K562 (cell line): ENCODE measurements around the gene LRRC1. TPM values are rescaled to one million over a fixed set of nuclear protein-coding genes. Genes with fewer than 3 reads are reported as not detected.

ENCODE experiments used
- ATAC-seq: fragments of 200-7000 bp; cut with Tn5 transposase; 3 replicates; pipeline ENCODE4 v1.9.1; 2020; ENCODE audit warnings: moderate library complexity
- BruUV-seq: library from RNA; stranded (reverse); fragments of 400-500 nt; replicated peaks from 2 replicates; lab custom pipeline; 2021; lab: Mats Ljungman, UMichigan
- CTCF ChIA-PET: fragments of 300-600 bp; formaldehyde crosslinking; extraction: SDS; loops from one replicate; lab custom pipeline; 2021; ENCODE audit warnings: low intra/inter-chr PET ratio; lab: Yijun Ruan, JAX
- POLR2A ChIA-PET: fragments of 300-600, 350-650 bp; sonication (Branson Sonifier 250); formaldehyde crosslinking; extraction: SDS; loops from one replicate; lab custom pipeline; 2021; ENCODE audit warnings: antibody characterized with exemption, inconsistent platforms; lab: Yijun Ruan, JAX
- DNase-seq, 4 experiments: peaks; one replicate each; pipeline versions ENCODE4 v3.0.0 to v3.0.0-alpha.2; 2011 to 2018; ENCODE audit warnings: low spot score in 3 of 4, mixed read lengths in 3 of 4; ENCODE audit errors: extremely low read depth in 1 of 4
- FAIRE-seq: peaks from 2 replicates; lab custom pipeline; 2011; peaks lifted over from hg19 to GRCh38; lab: Jason Lieb, UNC
- H2AFZ ChIP-seq: 2 replicates; pipeline ENCODE4 v1.6.0; 2011; ENCODE audit warnings: low read depth, low read length, control low read depth, inconsistent platforms
- H3K27ac ChIP-seq: fragments of 200-600 bp; 3 replicates; pipeline ENCODE4 v1.8.0; 2011; ENCODE audit warnings: low read depth, mild to moderate bottlenecking, control low read depth, inconsistent platforms, low read length, moderate library complexity, mixed read lengths; ENCODE audit errors: extremely low read depth
- H3K27me3 ChIP-seq, 2 experiments: fragments of 300-600 bp in 1 of 2; 2 replicates in 1 of 2; 3 replicates in 1 of 2; pipeline versions ENCODE4 v1.6.0 to v1.8.0; 2011; ENCODE audit warnings: inconsistent platforms in 2 of 2, low read length in 2 of 2, mild to moderate bottlenecking in 1 of 2, mixed read lengths in 1 of 2, moderate library complexity in 1 of 2; ENCODE audit not compliant: control insufficient read depth in 2 of 2, insufficient read depth in 2 of 2
- H3K36me3 ChIP-seq: fragments of 300-600 bp; 3 replicates; pipeline ENCODE4 v1.8.0; 2011; ENCODE audit warnings: mild to moderate bottlenecking, low read length, inconsistent platforms; ENCODE audit not compliant: control insufficient read depth, insufficient read depth
- H3K4me1 ChIP-seq, 2 experiments: fragments of 200-600 bp in 1 of 2; replicated peaks in 1 of 2; 2 replicates in 1 of 2; 3 replicates in 1 of 2; pipeline versions ENCODE4 v1.5.1 to v1.8.0; 2011; ENCODE audit warnings: inconsistent platforms in 2 of 2, low read length in 2 of 2, mild to moderate bottlenecking in 1 of 2, mixed read lengths in 1 of 2, moderate library complexity in 1 of 2; ENCODE audit not compliant: control insufficient read depth in 2 of 2, insufficient read depth in 2 of 2
- H3K4me2 ChIP-seq: 2 replicates; pipeline ENCODE4 v1.6.1; 2011; ENCODE audit warnings: low read length, control low read depth, inconsistent platforms, mixed read lengths; ENCODE audit not compliant: insufficient read depth
- H3K4me3 ChIP-seq: fragments of 200-600 bp; sonication (generic), shearing (Covaris generic); 2 replicates; pipeline ENCODE4 v1.5.1; 2016; ENCODE audit warnings: control low read depth, inconsistent platforms
- H3K79me2 ChIP-seq: fragments of 200-600 bp; 3 replicates; pipeline ENCODE4 v1.8.0; 2011; ENCODE audit warnings: low read length, inconsistent platforms; ENCODE audit not compliant: control insufficient read depth, insufficient read depth
- H3K9ac ChIP-seq, 2 experiments: 2 replicates each; pipeline versions ENCODE4 v1.6.0 to v1.6.1; 2011; ENCODE audit warnings: low read depth in 2 of 2, low read length in 2 of 2, control low read depth in 1 of 2, inconsistent platforms in 1 of 2, mild to moderate bottlenecking in 1 of 2, mixed read lengths in 1 of 2; ENCODE audit not compliant: insufficient read depth in 1 of 2
- H3K9me1 ChIP-seq: one replicate; pipeline ENCODE4 v1.6.0; 2011; ENCODE audit warnings: inconsistent platforms, mild to moderate bottlenecking, low read length, moderate library complexity; ENCODE audit not compliant: control insufficient read depth, insufficient read depth
- H3K9me3 ChIP-seq: replicated peaks from 2 replicates; pipeline ENCODE4 v1.5.1; 2011; ENCODE audit warnings: low read depth, low read length, inconsistent platforms; ENCODE audit not compliant: control insufficient read depth, insufficient read depth
- H4K20me1 ChIP-seq: replicated peaks from 2 replicates; pipeline ENCODE4 v1.6.1; 2011; ENCODE audit warnings: low read length, inconsistent platforms, mixed read lengths; ENCODE audit not compliant: control insufficient read depth, insufficient read depth
- CBX8 ChIP-seq: fragments of 200-600 bp; sonication (generic); IDR thresholded peaks from 2 replicates; pipeline ENCODE4 v1.6.1; 2012; ENCODE audit warnings: borderline replicate concordance, mixed run types, low read depth, mild to moderate bottlenecking, moderate library complexity, mixed read lengths, low read length, control low read depth, inconsistent platforms; ENCODE audit not compliant: poor library complexity, severe bottlenecking; ENCODE audit errors: extremely low read depth
- CREB1 ChIP-seq, 2 experiments: sonication (generic) in 1 of 2; formaldehyde crosslinking in 1 of 2; IDR thresholded peaks; 2 replicates each; pipeline versions ENCODE4 v1.6.1 to v1.8.0; 2012 to 2022; ENCODE audit warnings: inconsistent platforms in 1 of 2, mild to moderate bottlenecking in 1 of 2, missing genetic modification reagents in 1 of 2, moderate library complexity in 1 of 2
- FOXA1 ChIP-seq: fragments of 450-650 bp; IDR thresholded peaks from 2 replicates; pipeline ENCODE4 v1.6.1; 2016; ENCODE audit warnings: mild to moderate bottlenecking, borderline replicate concordance
- ID3 ChIP-seq, 2 experiments: fragments of 250-450 bp in 1 of 2; fragments of 450-650 bp in 1 of 2; sonication (Bioruptor Pico) in 1 of 2; IDR thresholded peaks; 2 replicates each; pipeline versions ENCODE4 v1.6.1 to v1.8.0; 2016 to 2021; ENCODE audit warnings: mild to moderate bottlenecking in 2 of 2, moderate library complexity in 2 of 2, missing compliant biosample characterization in 1 of 2, missing genetic modification characterization in 1 of 2
- RFX1 ChIP-seq: fragments of 450-650 bp; IDR thresholded peaks from 2 replicates; pipeline ENCODE4 v1.6.1; 2016; ENCODE audit warnings: mild to moderate bottlenecking, moderate library complexity
- ZBED1 ChIP-seq: IDR thresholded peaks from 2 replicates; pipeline ENCODE4 v1.6.1; 2014
- WGBS: fragments of 100-300 bp; shearing (Covaris generic); methylation state at CpG from one replicate; pipeline ENCODE4 v1.1.6; 2016; ENCODE audit warnings: low coverage, mixed read lengths; ENCODE audit not compliant: insufficient coverage; ENCODE audit errors: missing lambda C conversion rate; 5-methylcytosine and 5-hydroxymethylcytosine counted together
- in situ Hi-C: fragments of 300-500 bp; cut with MboI; formaldehyde crosslinking; loops from 4 replicates; pipeline ENCODE4 v1.15.0; 2018; ENCODE audit warnings: inconsistent platforms, mixed read lengths
- intact Hi-C: fragments of 100-400 bp; cut with micrococcal nuclease; formaldehyde crosslinking; loops from 2 replicates; pipeline ENCODE4 v1.14.2; 2022
- polyA plus RNA-seq, 8 experiments: library from polyadenylated mRNA; depleted of rRNA in 4 of 8; stranded (reverse) in 5 of 8; unstranded in 3 of 8; fragments of >200 nt; fragmentation: Nextera tagmentation in 2 of 8; fragmentation: Illumina TruSeq in 1 of 8; extraction: Ambion mirVana in 2 of 8; extraction: Trizol in 1 of 8; gene quantifications; 2 replicates each; pipeline versions ENCODE4 v1.2.1 to v1.2.3, GENCODE V29; 2011 to 2014; ENCODE audit warnings: inconsistent platforms in 1 of 8, missing spikeins in 1 of 8
- total RNA-seq, 7 experiments: library from RNA; depleted of rRNA in 6 of 7; stranded (reverse); fragments of >200 nt in 6 of 7; fragmentation: Illumina TruSeq in 2 of 7; extraction: Trizol in 2 of 7; gene quantifications; 2 replicates each; pipeline versions ENCODE4 v1.2.1 to v1.2.3, GENCODE V29; 2011 to 2021; ENCODE audit warnings: low replicate concordance in 1 of 7
- TF ChIP-seq, protein P1 (sequence below): sonication (generic); formaldehyde crosslinking; IDR thresholded peaks from 2 replicates; pipeline ENCODE4 v1.8.0; 2023; ENCODE audit warnings: missing genetic modification reagents, mild to moderate bottlenecking, borderline replicate concordance
- TF ChIP-seq, protein P2 (sequence below): fragments of 250-450 bp; sonication (Bioruptor Pico); IDR thresholded peaks from 2 replicates; pipeline ENCODE4 v1.4.0; 2020; ENCODE audit warnings: mild to moderate bottlenecking, moderate library complexity, borderline replicate concordance
- TF ChIP-seq, protein P3 (sequence below): fragments of 450-650 bp; IDR thresholded peaks from 2 replicates; pipeline ENCODE4 v1.6.1; 2014; ENCODE audit warnings: low read depth, mild to moderate bottlenecking, moderate library complexity, borderline replicate concordance

LRRC1 gene
- total and polyA plus RNA-seq, 9 of the 15 experiments (the other 6 are each of a cell fraction or from before 2014, with no cell fraction given), result not detected

GRCh38 chr6:53831936-53832660 lies 37.3 kb downstream of the LRRC1 start:
- H3K9ac ChIP-seq, result no peak overlapping the region
- in situ Hi-C loops, result no loop called here
- H3K27ac ChIP-seq, result no peak overlapping the region
- BruUV-seq, result no TSS peak
- no peak for FAIRE-seq
- ChIA-PET CTCF (no interaction called here), POLR2A (no interaction called here)
- no peak for DNase-seq
- H2AFZ ChIP-seq, result no peak overlapping the region
- no peaks in the 10 kb centered on the region for H3K27me3 ChIP-seq
- intact Hi-C loops, result no loop called here
- no peaks in the 10 kb centered on the region for H3K9me1 ChIP-seq
- no peak for ATAC-seq
- H3K4me1 ChIP-seq, result no peaks in the 10 kb centered on the region
- no peak overlapping the region for H3K4me3 ChIP-seq
- no peaks in the 10 kb centered on the region for H3K9me3 ChIP-seq
- no peak overlapping the region for H3K4me2 ChIP-seq
- H3K79me2 ChIP-seq, result no peaks in the 10 kb centered on the region
- H3K36me3 ChIP-seq, result no peaks in the 10 kb centered on the region
- 1% methylated on average over 6 of the region's 6 CpGs for WGBS
- no peaks in the 10 kb centered on the region for H4K20me1 ChIP-seq
- TF ChIP-seq, protein P1, sequence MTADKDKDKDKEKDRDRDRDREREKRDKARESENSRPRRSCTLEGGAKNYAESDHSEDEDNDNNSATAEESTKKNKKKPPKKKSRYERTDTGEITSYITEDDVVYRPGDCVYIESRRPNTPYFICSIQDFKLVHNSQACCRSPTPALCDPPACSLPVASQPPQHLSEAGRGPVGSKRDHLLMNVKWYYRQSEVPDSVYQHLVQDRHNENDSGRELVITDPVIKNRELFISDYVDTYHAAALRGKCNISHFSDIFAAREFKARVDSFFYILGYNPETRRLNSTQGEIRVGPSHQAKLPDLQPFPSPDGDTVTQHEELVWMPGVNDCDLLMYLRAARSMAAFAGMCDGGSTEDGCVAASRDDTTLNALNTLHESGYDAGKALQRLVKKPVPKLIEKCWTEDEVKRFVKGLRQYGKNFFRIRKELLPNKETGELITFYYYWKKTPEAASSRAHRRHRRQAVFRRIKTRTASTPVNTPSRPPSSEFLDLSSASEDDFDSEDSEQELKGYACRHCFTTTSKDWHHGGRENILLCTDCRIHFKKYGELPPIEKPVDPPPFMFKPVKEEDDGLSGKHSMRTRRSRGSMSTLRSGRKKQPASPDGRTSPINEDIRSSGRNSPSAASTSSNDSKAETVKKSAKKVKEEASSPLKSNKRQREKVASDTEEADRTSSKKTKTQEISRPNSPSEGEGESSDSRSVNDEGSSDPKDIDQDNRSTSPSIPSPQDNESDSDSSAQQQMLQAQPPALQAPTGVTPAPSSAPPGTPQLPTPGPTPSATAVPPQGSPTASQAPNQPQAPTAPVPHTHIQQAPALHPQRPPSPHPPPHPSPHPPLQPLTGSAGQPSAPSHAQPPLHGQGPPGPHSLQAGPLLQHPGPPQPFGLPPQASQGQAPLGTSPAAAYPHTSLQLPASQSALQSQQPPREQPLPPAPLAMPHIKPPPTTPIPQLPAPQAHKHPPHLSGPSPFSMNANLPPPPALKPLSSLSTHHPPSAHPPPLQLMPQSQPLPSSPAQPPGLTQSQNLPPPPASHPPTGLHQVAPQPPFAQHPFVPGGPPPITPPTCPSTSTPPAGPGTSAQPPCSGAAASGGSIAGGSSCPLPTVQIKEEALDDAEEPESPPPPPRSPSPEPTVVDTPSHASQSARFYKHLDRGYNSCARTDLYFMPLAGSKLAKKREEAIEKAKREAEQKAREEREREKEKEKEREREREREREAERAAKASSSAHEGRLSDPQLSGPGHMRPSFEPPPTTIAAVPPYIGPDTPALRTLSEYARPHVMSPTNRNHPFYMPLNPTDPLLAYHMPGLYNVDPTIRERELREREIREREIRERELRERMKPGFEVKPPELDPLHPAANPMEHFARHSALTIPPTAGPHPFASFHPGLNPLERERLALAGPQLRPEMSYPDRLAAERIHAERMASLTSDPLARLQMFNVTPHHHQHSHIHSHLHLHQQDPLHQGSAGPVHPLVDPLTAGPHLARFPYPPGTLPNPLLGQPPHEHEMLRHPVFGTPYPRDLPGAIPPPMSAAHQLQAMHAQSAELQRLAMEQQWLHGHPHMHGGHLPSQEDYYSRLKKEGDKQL (CRISPR knock-in tag), result no peak
- no peak for TF ChIP-seq ID3 (CRISPR knock-in tag; IDR thresholded peaks at IDR 0.05)
- no peak for TF ChIP-seq ID3 (tag; IDR thresholded peaks at IDR 0.05)
- TF ChIP-seq, protein P2, sequence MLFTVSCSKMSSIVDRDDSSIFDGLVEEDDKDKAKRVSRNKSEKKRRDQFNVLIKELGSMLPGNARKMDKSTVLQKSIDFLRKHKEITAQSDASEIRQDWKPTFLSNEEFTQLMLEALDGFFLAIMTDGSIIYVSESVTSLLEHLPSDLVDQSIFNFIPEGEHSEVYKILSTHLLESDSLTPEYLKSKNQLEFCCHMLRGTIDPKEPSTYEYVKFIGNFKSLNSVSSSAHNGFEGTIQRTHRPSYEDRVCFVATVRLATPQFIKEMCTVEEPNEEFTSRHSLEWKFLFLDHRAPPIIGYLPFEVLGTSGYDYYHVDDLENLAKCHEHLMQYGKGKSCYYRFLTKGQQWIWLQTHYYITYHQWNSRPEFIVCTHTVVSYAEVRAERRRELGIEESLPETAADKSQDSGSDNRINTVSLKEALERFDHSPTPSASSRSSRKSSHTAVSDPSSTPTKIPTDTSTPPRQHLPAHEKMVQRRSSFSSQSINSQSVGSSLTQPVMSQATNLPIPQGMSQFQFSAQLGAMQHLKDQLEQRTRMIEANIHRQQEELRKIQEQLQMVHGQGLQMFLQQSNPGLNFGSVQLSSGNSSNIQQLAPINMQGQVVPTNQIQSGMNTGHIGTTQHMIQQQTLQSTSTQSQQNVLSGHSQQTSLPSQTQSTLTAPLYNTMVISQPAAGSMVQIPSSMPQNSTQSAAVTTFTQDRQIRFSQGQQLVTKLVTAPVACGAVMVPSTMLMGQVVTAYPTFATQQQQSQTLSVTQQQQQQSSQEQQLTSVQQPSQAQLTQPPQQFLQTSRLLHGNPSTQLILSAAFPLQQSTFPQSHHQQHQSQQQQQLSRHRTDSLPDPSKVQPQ (CRISPR knock-in tag), result no peak
- TF ChIP-seq RFX1, result no peak
- no peak for TF ChIP-seq CREB1 (IDR thresholded peaks at IDR 0.05)
- no peak for TF ChIP-seq CREB1 (CRISPR knock-in tag; IDR thresholded peaks at IDR 0.05)
- no peak for TF ChIP-seq CBX8
- no peak for TF ChIP-seq FOXA1
- no peak for TF ChIP-seq ZBED1
- TF ChIP-seq, protein P3, sequence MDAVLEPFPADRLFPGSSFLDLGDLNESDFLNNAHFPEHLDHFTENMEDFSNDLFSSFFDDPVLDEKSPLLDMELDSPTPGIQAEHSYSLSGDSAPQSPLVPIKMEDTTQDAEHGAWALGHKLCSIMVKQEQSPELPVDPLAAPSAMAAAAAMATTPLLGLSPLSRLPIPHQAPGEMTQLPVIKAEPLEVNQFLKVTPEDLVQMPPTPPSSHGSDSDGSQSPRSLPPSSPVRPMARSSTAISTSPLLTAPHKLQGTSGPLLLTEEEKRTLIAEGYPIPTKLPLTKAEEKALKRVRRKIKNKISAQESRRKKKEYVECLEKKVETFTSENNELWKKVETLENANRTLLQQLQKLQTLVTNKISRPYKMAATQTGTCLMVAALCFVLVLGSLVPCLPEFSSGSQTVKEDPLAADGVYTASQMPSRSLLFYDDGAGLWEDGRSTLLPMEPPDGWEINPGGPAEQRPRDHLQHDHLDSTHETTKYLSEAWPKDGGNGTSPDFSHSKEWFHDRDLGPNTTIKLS, result no peak
